ENCODE results near the gene INS.
"Not testable (repeated sequence)": the region's sequence is repeated elsewhere in the genome, so short reads cannot be mapped to it uniquely, and the experiment has no call there.

INS gene

GRCh38 chr11:2195756-2196088 is 34.7 kb upstream of the INS start:
- Histone ChIP-seq H2AFZ (ENCODE audit: low read depth) (no peak overlapping the region), H3K9ac (no peak overlapping the region), H3K79me2 (ENCODE audit: insufficient read depth, low read depth) (no peaks in the 10 kb centered on the region)

GRCh38 chr11:2194877-2195755 is 34.1 kb upstream of the INS start:
- Histone ChIP-seq H3K9ac (no peak overlapping the region), H3K4me2 (no peak overlapping the region), H3K4me3 (IDR thresholded peaks at IDR 0.05; ENCODE audit: insufficient read depth, low read depth, low read length) (no peak overlapping the region), H3K79me2 (ENCODE audit: insufficient read depth, low read depth) (no peaks in the 10 kb centered on the region), H4K20me1 (ENCODE audit: insufficient read depth) (no peaks in the 10 kb centered on the region), H3K27ac (no peak overlapping the region), H3K36me3 (ENCODE audit: insufficient read depth) (no peaks in the 10 kb centered on the region), H2AFZ (ENCODE audit: low read depth) (no peak overlapping the region), H3K4me1 (ENCODE audit: low read depth, poor library complexity, severe bottlenecking) (no peaks in the 10 kb centered on the region), H3K27me3 (ENCODE audit: insufficient read depth, low read depth) (peaks cover 68% of the 10 kb centered on the region)
- peak; percentile 92 for TF ChIP-seq CTCF (conservative IDR thresholded peaks at IDR 0.05; ENCODE audit: low read depth, low read length)

More at GRCh38 chr11:2195756-2196088, 34.7 kb upstream of the INS start:
- no peak overlapping the region for H3K27ac ChIP-seq
- no peak for TF ChIP-seq CTCF (conservative IDR thresholded peaks at IDR 0.05; ENCODE audit: low read depth, low read length)
- H3K27me3 ChIP-seq (ENCODE audit: insufficient read depth, low read depth): peaks cover 69% of the 10 kb centered on the region
- H3K4me3 ChIP-seq (IDR thresholded peaks at IDR 0.05; ENCODE audit: insufficient read depth, low read depth, low read length): no peak overlapping the region
- H3K4me2 ChIP-seq: no peak overlapping the region
- no peaks in the 10 kb centered on the region for H4K20me1 ChIP-seq (ENCODE audit: insufficient read depth)
- H3K4me1 ChIP-seq (ENCODE audit: low read depth, poor library complexity, severe bottlenecking): no peaks in the 10 kb centered on the region
- H3K36me3 ChIP-seq (ENCODE audit: insufficient read depth): no peaks in the 10 kb centered on the region

GRCh38 chr11:2193888-2194595 is 33.0 kb upstream of the INS start:
- not testable (repeated sequence) for H3K36me3 ChIP-seq (ENCODE audit: insufficient read depth); H3K4me3 ChIP-seq (IDR thresholded peaks at IDR 0.05; ENCODE audit: insufficient read depth, low read depth, low read length); H3K4me1 ChIP-seq (ENCODE audit: low read depth, poor library complexity, severe bottlenecking); H4K20me1 ChIP-seq (ENCODE audit: insufficient read depth); H3K27ac ChIP-seq; H3K79me2 ChIP-seq (ENCODE audit: insufficient read depth, low read depth); H2AFZ ChIP-seq (ENCODE audit: low read depth); H3K9ac ChIP-seq; H3K4me2 ChIP-seq
- peaks cover 67% of the 10 kb centered on the region for H3K27me3 ChIP-seq (ENCODE audit: insufficient read depth, low read depth)

GRCh38 chr11:2193099-2193887 is 32.3 kb upstream of the INS start:
- no peaks in the 10 kb centered on the region for H3K79me2 ChIP-seq (ENCODE audit: insufficient read depth, low read depth)
- TF ChIP-seq CTCF (conservative IDR thresholded peaks at IDR 0.05; ENCODE audit: low read depth, low read length): no peak

More at GRCh38 chr11:2193099-2193887, 32.3 kb upstream of the INS start:
- Histone ChIP-seq H2AFZ (ENCODE audit: low read depth) (no peak overlapping the region), H3K4me1 (ENCODE audit: low read depth, poor library complexity, severe bottlenecking) (no peaks in the 10 kb centered on the region), H3K9ac (no peak overlapping the region), H3K4me2 (no peak overlapping the region), H3K36me3 (ENCODE audit: insufficient read depth) (no peaks in the 10 kb centered on the region), H4K20me1 (ENCODE audit: insufficient read depth) (no peaks in the 10 kb centered on the region), H3K4me3 (IDR thresholded peaks at IDR 0.05; ENCODE audit: insufficient read depth, low read depth, low read length) (no peak overlapping the region), H3K27ac (no peak overlapping the region), H3K27me3 (ENCODE audit: insufficient read depth, low read depth) (peaks cover 71% of the 10 kb centered on the region)

Measured in KMS-11 (cell line).